ENCODE data around the gene SLC35E3. TPM values are rescaled to one million over a fixed set of nuclear protein-coding genes. Genes with fewer than 3 reads are reported as not detected.

The SLC35E3 gene
- total and polyA plus RNA-seq, 12 donors: 2.7 to 23.1 (median 10.9) TPM

GRCh38 chr12:68772714-68773113 is 26.7 kb downstream of the SLC35E3 start:
- intact Hi-C loops (cut with DNase I): no loop called here

GRCh38 chr12:68773582-68773981 is 27.6 kb downstream of the SLC35E3 start:
- intact Hi-C loops (cut with DNase I): no loop called here
- Histone ChIP-seq H3K27me3 (no peaks in the 10 kb centered on the region), H3K27ac (no peak overlapping the region), H3K4me1 (replicated peaks in 1 of 2) (no peaks in the 10 kb centered on the region), H3K4me3 (no peak overlapping the region), H3K36me3 (replicated peaks in 1 of 2) (no peaks in the 10 kb centered on the region), H3K9me3 (replicated peaks in 1 of 3) (no peaks in the 10 kb centered on the region)
- 83 to 92% (median 88%) methylated on average over 5 of the region's 5 CpGs for WGBS, 4 donors
- DNase-seq: no peak
- no peak for TF ChIP-seq CTCF (IDR thresholded peaks at IDR 0.05)
- TF ChIP-seq POLR2A (IDR thresholded peaks at IDR 0.05): no peak

More at GRCh38 chr12:68772714-68773113, 26.7 kb downstream of the SLC35E3 start:
- no peak for DNase-seq
- TF ChIP-seq CTCF (IDR thresholded peaks at IDR 0.05) (no peak), POLR2A (IDR thresholded peaks at IDR 0.05) (no peak)
- Histone ChIP-seq H3K4me1 (replicated peaks in 1 of 2) (no peaks in the 10 kb centered on the region), H3K9me3 (replicated peaks in 1 of 3) (no peaks in the 10 kb centered on the region), H3K36me3 (replicated peaks in 1 of 2) (no peaks in the 10 kb centered on the region), H3K27me3 (no peaks in the 10 kb centered on the region), H3K4me3 (no peak overlapping the region), H3K27ac (no peak overlapping the region)
- WGBS, 4 donors: 73 to 83% (median 80%) methylated on average over 8 of the region's 8 CpGs

- no peaks in the 10 kb centered on the region for H3K27me3 ChIP-seq
- no peaks in the 10 kb centered on the region for H3K36me3 ChIP-seq (replicated peaks in 1 of 2)
- no peaks in the 10 kb centered on the region for H3K4me1 ChIP-seq (replicated peaks in 1 of 2)
- no peak overlapping the region for H3K4me3 ChIP-seq
- WGBS, 4 donors: 91 to 100% (median 95%) methylated on average over 7 of the region's 7 CpGs
- H3K9me3 ChIP-seq (replicated peaks in 1 of 3): no peaks in the 10 kb centered on the region
- intact Hi-C loops (cut with DNase I): no loop called here
- DNase-seq: no peak
- TF ChIP-seq POLR2A (IDR thresholded peaks at IDR 0.05) (no peak), CTCF (IDR thresholded peaks at IDR 0.05) (no peak)
- no peak overlapping the region for H3K27ac ChIP-seq
Observed at GRCh38 chr12:68775121-68775630, 29.2 kb downstream of the SLC35E3 start.

GRCh38 chr12:68776976-68777610 is 31.1 kb downstream of the SLC35E3 start:
- WGBS, 4 donors: 76 to 92% (median 89%) methylated on average over 5 of the region's 5 CpGs
- no peak overlapping the region for H3K4me3 ChIP-seq

More at GRCh38 chr12:68776976-68777610, 31.1 kb downstream of the SLC35E3 start:
- DNase-seq: no peak
- H3K27me3 ChIP-seq: no peaks in the 10 kb centered on the region
- H3K36me3 ChIP-seq (replicated peaks in 1 of 2): no peaks in the 10 kb centered on the region
- H3K9me3 ChIP-seq (replicated peaks in 1 of 3): no peaks in the 10 kb centered on the region
- no peak overlapping the region for H3K27ac ChIP-seq
- intact Hi-C loops (cut with DNase I): no loop called here
- no peaks in the 10 kb centered on the region for H3K4me1 ChIP-seq (replicated peaks in 1 of 2)
- TF ChIP-seq CTCF (IDR thresholded peaks at IDR 0.05) (no peak), POLR2A (IDR thresholded peaks at IDR 0.05) (no peak)
